Stimulated activated CD4-positive, alpha-beta T cell treated with anti-CD3 and anti-CD28 coated beads, TNF-alpha, amount 100 ng/mL, for 1 hour (primary cell): ENCODE measurements around the gene DCT.

Experiments used
- DNase-seq, 3 donors: peaks; one replicate each; pipeline ENCODE4 v3.0.0-alpha.2; 2020; ENCODE audit warnings: low read depth in 3 of 3, low spot score in 1 of 3

Gene DCT

DNA sequence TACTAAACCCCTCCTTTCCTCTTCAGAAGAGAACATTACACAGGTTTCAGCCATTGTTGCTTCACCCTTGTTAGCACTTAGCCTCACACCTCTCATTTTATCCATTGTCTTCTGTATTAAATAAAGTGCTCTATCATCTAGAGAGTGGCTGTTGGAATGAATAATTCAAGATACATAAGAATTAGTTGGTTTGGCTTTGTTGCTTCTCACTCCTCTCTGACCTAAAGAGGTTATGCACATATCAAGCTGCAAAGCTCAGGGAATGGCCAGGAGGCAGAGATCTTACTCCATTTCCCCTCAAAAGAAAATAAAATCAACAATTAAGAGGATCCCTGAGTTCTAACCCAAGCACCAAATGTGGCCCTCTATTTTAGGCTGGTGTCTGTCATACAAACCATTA lies 79.7 kb downstream of the DCT start:
- no peak for DNase-seq

DNA sequence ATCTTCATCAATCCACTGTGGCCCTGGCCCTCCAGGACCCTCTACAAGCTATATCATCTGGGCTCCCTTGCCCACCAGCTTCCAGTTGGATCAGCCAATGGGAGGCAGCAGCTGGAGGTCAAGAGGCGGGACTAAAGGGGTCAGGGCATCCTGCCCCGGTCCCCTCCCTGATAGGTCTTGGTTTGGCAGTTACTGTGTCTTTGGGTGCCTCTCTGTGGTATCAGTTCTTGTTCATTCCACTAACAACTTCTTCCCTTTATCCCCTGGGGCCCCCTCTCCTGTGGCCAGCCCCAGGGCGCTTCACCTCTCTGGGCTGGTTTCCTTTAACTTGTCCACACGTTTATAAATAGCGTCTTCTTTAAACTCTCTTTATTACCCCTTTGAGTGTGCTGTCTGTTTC lies 83.6 kb downstream of the DCT start:
- no peak for DNase-seq

DNA sequence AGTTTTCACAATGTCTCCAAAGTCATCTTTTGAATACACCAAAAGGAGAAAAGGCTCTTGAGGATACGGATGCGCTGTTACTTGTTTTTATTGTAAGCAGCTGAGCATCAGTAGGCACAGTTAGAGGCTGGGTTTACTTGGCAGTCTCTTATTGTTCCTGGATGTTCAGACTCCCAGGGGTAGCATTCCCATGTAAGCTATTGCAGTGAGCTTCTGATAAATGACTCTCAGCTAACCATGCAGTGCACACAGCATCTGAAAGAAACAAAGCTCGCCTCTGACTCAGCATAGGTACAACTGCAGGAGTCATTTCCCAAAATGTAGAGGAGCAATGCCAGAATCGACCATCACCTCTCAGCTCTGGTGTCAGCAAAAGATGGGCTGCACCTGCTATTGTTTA lies 84.8 kb downstream of the DCT start:
- no peak for DNase-seq

DNA sequence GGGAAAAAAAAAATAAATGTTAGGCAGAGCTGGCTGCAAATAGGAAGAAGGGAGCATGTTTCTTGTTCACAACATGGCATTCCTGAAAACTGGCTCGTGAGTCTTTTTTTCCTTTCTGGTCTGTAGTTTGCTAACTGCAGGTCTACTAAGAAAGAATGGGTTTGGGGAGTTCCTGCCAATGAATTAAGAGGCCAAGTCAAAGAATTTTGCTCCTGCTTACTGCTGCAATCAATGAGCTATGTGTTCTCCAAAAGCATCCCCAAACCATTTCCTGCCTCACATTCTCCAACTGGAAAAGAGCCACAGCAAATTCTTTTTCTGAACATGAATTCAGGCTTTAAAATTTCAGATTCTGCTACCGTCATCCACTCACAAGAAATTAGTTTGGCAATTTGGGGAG lies 88.6 kb downstream of the DCT start:
- no peak for DNase-seq

DNA sequence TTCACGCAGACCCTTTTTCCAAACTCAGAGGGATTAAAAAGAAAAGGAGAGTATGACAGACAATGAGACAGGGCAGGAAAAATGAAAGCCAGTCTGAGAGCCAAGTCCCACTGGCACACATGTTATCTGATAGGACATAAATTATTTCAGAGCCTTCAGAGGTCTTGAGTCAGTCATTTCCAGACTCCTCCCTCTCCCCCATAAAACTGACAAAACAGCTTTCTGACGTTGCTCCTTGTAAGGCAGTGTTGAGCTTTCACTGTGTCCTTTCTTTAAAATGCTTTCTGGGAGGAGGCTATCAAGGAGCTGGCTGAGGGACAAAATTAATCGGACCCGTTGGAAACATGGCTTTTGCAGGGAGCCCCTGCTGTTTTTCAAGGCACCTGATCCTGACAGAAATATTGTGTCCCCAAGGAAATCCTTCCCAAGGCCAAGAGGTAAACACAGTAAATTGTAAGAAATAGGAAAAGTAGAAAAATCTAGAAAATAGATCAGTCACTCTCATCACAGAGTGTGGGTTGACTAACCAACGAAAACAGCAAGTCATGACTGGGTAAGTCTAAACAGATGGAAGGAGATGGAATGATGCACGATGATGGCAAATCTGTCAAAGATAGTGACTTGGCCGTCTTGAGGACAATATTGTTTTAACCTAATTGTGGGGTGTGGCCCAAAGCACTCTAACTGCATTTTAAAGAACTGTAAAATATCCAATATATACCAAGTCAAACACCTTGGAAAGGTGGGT lies 89.7 kb downstream of the DCT start:
- DNase-seq: no peak

DNA sequence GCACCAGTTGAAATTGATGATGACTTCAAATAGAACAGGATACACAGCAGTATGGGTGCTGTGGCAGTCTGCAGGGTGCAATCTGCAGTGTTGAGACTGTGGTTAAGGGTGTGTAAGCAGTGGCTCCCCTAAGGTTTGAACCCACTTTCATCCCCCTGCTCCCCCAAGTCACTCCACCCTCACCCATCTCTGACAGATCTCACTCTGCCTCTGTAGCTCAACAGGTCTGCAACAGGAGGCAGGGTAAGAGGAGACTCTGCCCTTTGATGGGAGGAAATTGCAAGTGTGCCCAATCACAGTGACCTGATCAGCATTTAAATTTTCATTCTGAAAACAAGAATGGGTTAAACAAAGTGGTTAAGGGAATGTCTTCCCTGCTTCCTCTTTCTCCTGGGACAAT lies 92.4 kb downstream of the DCT start:
- no peak for DNase-seq
